ENCODE data around the gene KRTAP4-5.
"Not testable (repeated sequence)": the region's sequence is repeated elsewhere in the genome, so short reads cannot be mapped to it uniquely, and the experiment has no call there.

DNA sequence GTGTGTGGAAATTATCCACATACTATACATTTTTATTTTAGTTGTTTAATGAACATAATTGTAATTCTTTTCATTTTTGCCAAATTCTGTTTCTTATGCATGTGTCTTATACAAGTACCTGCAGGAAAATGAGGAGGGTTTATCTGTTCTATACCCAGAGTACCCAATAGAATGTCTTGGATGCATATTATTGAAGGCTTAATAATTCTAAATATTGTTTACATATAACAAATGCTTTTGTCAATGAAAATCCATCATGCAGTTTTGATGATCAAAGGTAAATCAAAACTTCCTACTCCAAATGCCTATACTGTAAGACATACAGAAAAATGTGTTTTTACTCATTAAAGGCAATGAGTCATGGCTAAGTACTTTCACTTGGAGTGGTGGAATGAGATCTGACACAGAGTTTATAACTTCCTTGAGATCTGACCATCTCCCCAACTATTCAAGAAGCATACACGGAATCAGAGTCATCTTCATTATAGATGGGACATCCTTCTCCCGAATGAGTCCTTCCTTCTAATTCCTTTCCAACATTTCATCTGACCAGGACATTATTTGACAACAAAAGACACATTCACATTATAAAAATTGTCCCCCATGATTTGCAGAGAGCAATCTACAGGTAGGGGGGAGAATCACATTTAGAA is 45.1 kb downstream of the KRTAP4-5 start:
- TF ChIP-seq POLR2A, CTCF (IDR thresholded peaks at IDR 0.05): not testable (repeated sequence)

All from lower leg skin (tissue), 3 donors.